ENCODE data around the gene OR8I2. TPM values are rescaled to one million over a fixed set of nuclear protein-coding genes. Genes with fewer than 3 reads are reported as not detected.
"Not testable (repeated sequence)": the region's sequence is repeated elsewhere in the genome, so short reads cannot be mapped to it uniquely, and the experiment has no call there.

The OR8I2 gene
- total RNA-seq, 1 donor from 2014 or later = not detected

- FAIRE-seq = no peak
- no peak for DNase-seq (ENCODE audit: low read depth)
- Histone ChIP-seq H3K27me3 (ENCODE audit: control insufficient read depth, insufficient read depth, low read length) (no peaks in the 10 kb centered on the region), H3K36me3 (ENCODE audit: control insufficient read depth, insufficient read depth, low read length) (no peaks in the 10 kb centered on the region), H3K4me3 (ENCODE audit: low read depth, low read length) (no peak overlapping the region)
- TF ChIP-seq, protein P1, sequence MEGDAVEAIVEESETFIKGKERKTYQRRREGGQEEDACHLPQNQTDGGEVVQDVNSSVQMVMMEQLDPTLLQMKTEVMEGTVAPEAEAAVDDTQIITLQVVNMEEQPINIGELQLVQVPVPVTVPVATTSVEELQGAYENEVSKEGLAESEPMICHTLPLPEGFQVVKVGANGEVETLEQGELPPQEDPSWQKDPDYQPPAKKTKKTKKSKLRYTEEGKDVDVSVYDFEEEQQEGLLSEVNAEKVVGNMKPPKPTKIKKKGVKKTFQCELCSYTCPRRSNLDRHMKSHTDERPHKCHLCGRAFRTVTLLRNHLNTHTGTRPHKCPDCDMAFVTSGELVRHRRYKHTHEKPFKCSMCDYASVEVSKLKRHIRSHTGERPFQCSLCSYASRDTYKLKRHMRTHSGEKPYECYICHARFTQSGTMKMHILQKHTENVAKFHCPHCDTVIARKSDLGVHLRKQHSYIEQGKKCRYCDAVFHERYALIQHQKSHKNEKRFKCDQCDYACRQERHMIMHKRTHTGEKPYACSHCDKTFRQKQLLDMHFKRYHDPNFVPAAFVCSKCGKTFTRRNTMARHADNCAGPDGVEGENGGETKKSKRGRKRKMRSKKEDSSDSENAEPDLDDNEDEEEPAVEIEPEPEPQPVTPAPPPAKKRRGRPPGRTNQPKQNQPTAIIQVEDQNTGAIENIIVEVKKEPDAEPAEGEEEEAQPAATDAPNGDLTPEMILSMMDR (IDR thresholded peaks at IDR 0.05; ENCODE audit: insufficient read depth, low read length, severe bottlenecking) = no peak
Measured at GRCh38 chr11:56066980-56067379, 26.1 kb upstream of the OR8I2 start.

DNA sequence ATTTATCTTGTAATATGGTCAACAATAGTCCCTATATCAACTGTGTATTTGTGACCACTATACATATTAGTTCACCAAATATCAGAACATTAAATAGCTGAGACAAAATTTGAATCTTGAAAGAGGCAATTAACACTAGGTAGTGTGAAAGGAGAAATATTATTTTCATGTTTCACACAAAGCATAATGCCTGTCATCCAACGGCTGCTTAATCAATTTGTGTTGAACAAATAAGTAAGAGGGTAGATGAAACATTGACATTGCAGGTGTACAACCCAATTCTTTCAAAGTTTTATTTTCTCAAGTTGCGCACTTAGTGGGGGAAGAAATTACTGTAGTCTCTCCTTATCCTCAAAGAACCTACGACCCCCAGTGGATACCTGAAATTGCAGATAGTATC lies 3.4 kb upstream of the OR8I2 start:
- FAIRE-seq (no peak), DNase-seq (ENCODE audit: low read depth) (no peak)
- no peaks in the 10 kb centered on the region for H3K36me3 ChIP-seq (ENCODE audit: control insufficient read depth, insufficient read depth, low read length)
- no peaks in the 10 kb centered on the region for H3K27me3 ChIP-seq (ENCODE audit: control insufficient read depth, insufficient read depth, low read length)
- no peak overlapping the region for H3K4me3 ChIP-seq (ENCODE audit: low read depth, low read length)
- TF ChIP-seq, protein P1 (IDR thresholded peaks at IDR 0.05; ENCODE audit: insufficient read depth, low read length, severe bottlenecking) = no peak

DNA sequence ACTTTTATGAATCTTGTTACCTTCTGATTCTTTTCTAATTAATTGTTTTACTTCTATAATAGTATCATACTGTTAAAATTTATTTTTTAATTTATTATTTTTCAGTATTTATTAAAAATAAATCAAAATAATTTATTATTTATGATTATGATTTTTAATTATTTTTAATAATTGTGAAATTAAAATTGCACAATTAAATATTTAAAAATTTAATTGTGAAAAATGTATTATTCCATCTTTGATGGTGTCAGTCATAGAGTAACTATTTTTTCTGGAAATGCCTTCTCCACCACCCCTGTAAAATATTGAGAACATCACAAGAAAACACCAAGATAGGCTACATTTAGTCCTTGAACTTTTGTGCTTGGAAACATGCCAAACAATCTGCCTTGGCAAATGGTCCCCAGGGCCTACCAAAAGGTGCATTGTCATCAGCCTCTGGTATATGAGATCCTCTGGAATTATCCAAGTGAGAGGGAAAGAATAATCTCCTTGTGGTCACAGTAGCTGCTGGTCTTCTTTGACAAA lies 10.2 kb downstream of the OR8I2 start, which contains the start of gene OR8H2:
Gene OR8H2 (plus strand): TSS at position 478 of the 528 bp plus-strand sequence. CDS start 1,356 bp downstream, outside the sequence.
- Histone ChIP-seq H3K4me3 (ENCODE audit: low read depth, low read length) (no peak within 1 kb of the TSS), H3K36me3 (ENCODE audit: control insufficient read depth, insufficient read depth, low read length) (no peaks in the 10 kb centered on the region), H3K27me3 (ENCODE audit: control insufficient read depth, insufficient read depth, low read length) (no peaks in the 10 kb centered on the region)
- TF ChIP-seq, protein P1 (IDR thresholded peaks at IDR 0.05; ENCODE audit: insufficient read depth, low read length, severe bottlenecking) = no peak
- no peak for FAIRE-seq
- DNase-seq (ENCODE audit: low read depth) = no peak

GRCh38 chr11:56122073-56122472 lies 29.0 kb downstream of the OR8I2 start, which contains the start of gene OR8H3:
OR8H3 (plus strand) TSS chr11:56122373; CDS start chr11:56122373, 0 bp downstream.
- Histone ChIP-seq H3K36me3 (ENCODE audit: control insufficient read depth, insufficient read depth, low read length) (no peaks in the 10 kb centered on the region), H3K4me3 (ENCODE audit: low read depth, low read length) (no peak within 1 kb of the TSS), H3K27me3 (ENCODE audit: control insufficient read depth, insufficient read depth, low read length) (no peaks in the 10 kb centered on the region)
- TF ChIP-seq, protein P1 (IDR thresholded peaks at IDR 0.05; ENCODE audit: insufficient read depth, low read length, severe bottlenecking) = no peak
- FAIRE-seq (no peak), DNase-seq (ENCODE audit: low read depth) (no peak)

GRCh38 chr11:56140151-56140661 lies 47.1 kb downstream of the OR8I2 start, which contains the start of gene OR8J3:
OR8J3 (minus strand) TSS chr11:56140201; CDS start chr11:56137718, 2,483 bp downstream.
- no peak within 1 kb of the TSS for H3K4me3 ChIP-seq (ENCODE audit: low read depth, low read length)
- TF ChIP-seq, protein P1 (IDR thresholded peaks at IDR 0.05; ENCODE audit: insufficient read depth, low read length, severe bottlenecking) = no peak
- DNase-seq (ENCODE audit: low read depth) = no peak
- H3K27me3 ChIP-seq (ENCODE audit: control insufficient read depth, insufficient read depth, low read length) = no peaks in the 10 kb centered on the region
- no peaks in the 10 kb centered on the region for H3K36me3 ChIP-seq (ENCODE audit: control insufficient read depth, insufficient read depth, low read length)
- FAIRE-seq = no peak

GRCh38 chr11:56143681-56144080 lies 50.6 kb downstream of the OR8I2 start:
- not testable (repeated sequence) for FAIRE-seq; H3K36me3 ChIP-seq (ENCODE audit: control insufficient read depth, insufficient read depth, low read length); H3K27me3 ChIP-seq (ENCODE audit: control insufficient read depth, insufficient read depth, low read length); DNase-seq (ENCODE audit: low read depth); H3K4me3 ChIP-seq (ENCODE audit: low read depth, low read length)

Other genes with a start within 250 kb of the OR8I2 start
- not detected in 2 replicates for gene TRIM51, start 210.0 kb upstream of the OR8I2 start, total RNA-seq
- not detected in 2 replicates for gene OR5W2, start 178.7 kb upstream of the OR8I2 start, total RNA-seq
- gene OR5I1, start 156.9 kb upstream of the OR8I2 start, total RNA-seq = not detected in 2 replicates
- not detected in 2 replicates for gene OR10AG1, start 123.4 kb upstream of the OR8I2 start, total RNA-seq
- not detected in 2 replicates for gene OR5F1, start 98.7 kb upstream of the OR8I2 start, total RNA-seq
- gene OR5AS1, start 65.7 kb upstream of the OR8I2 start, total RNA-seq = not detected in 2 replicates
- not detected in 2 replicates for gene OR8H2, start 10.4 kb downstream of the OR8I2 start, total RNA-seq
- not detected in 2 replicates for gene OR8H3, start 29.1 kb downstream of the OR8I2 start, total RNA-seq
- not detected in 2 replicates for gene OR8J3, start 46.9 kb downstream of the OR8I2 start, total RNA-seq
- not detected in 2 replicates for gene OR8K5, start 67.0 kb downstream of the OR8I2 start, total RNA-seq
- not detected in 2 replicates for gene OR5J2, start 83.3 kb downstream of the OR8I2 start, total RNA-seq
- gene OR5T2, start 140.9 kb downstream of the OR8I2 start, total RNA-seq = not detected in 2 replicates
- gene OR5T3, start 158.9 kb downstream of the OR8I2 start, total RNA-seq = not detected in 2 replicates
- gene OR5T1, start 180.8 kb downstream of the OR8I2 start, total RNA-seq = not detected in 2 replicates
- not detected in 2 replicates for gene OR8H1, start 198.9 kb downstream of the OR8I2 start, total RNA-seq
- not detected in 2 replicates for gene OR8K3, start 221.8 kb downstream of the OR8I2 start, total RNA-seq

Data from bronchial epithelial cell (primary cell).